ENCODE results near the gene SLC22A14. TPM values are rescaled to one million over a fixed set of nuclear protein-coding genes. Genes with fewer than 3 reads are reported as not detected.

The SLC22A14 gene
- total RNA-seq, 6 donors from 2014 or later = 0.30 to 1.6 TPM; not detected in 4

GRCh38 chr3:38343797-38344594, 61.9 kb downstream of the SLC22A14 start:
- Histone ChIP-seq H3K27ac (no peak overlapping the region), H3K4me1 (peaks cover 3 to 13% (median 8%) of the 10 kb centered on the region in 4 donors), H3K4me3 (no peak overlapping the region), H3K9me3 (no peaks in the 10 kb centered on the region), H3K27me3 (no peaks in the 10 kb centered on the region), H3K36me3 (no peaks in the 10 kb centered on the region)
- WGBS, 2 donors = 81 to 87% methylated on average over 3 of the region's 3 CpGs
- TF ChIP-seq EP300 (IDR thresholded peaks at IDR 0.05) (no peak), CTCF (IDR thresholded peaks at IDR 0.05) (no peak), POLR2AphosphoS5 (IDR thresholded peaks at IDR 0.05) (no peak), POLR2A (IDR thresholded peaks at IDR 0.05) (no peak)
- ATAC-seq (ENCODE audit: low FRiP score in 2 of 2) (no peak), DNase-seq (no peak)

- no peaks in the 10 kb centered on the region for H3K36me3 ChIP-seq
- H3K27ac ChIP-seq = peak overlapping the region in 2 of 4 donors; percentile 21 to 65
- H3K4me3 ChIP-seq = peak overlapping the region in 3 of 4 donors; percentile 65 to 87 (median 84)
- ATAC-seq (ENCODE audit: low FRiP score in 2 of 2) = peak; percentile 42 to 48
- DNase-seq = no peak
- no peaks in the 10 kb centered on the region for H3K9me3 ChIP-seq
- 42 to 52% methylated on average over 9 to 10 of the region's 10 CpGs for WGBS, 2 donors
- no peak for TF ChIP-seq POLR2AphosphoS5 (IDR thresholded peaks at IDR 0.05)
- TF ChIP-seq POLR2A (IDR thresholded peaks at IDR 0.05) = no peak
- no peak for TF ChIP-seq CTCF (IDR thresholded peaks at IDR 0.05)
- TF ChIP-seq EP300 (IDR thresholded peaks at IDR 0.05) = no peak
- H3K4me1 ChIP-seq = peaks cover 3 to 13% (median 8%) of the 10 kb centered on the region in 4 donors
- H3K27me3 ChIP-seq = no peaks in the 10 kb centered on the region
These were observed 63.9 kb downstream of the SLC22A14 start for GRCh38 chr3:38345879-38346586.

GRCh38 chr3:38346587-38347410, 64.7 kb downstream of the SLC22A14 start, which contains the start of gene XYLB:
Gene XYLB (plus strand): TSS chr3:38346785. CDS start chr3:38346869, 84 bp downstream.
- H3K27me3 ChIP-seq = no peaks in the 10 kb centered on the region
- 1 to 10% methylated on average over 9 to 57 of the region's 85 CpGs for WGBS, 2 donors
- no peaks in the 10 kb centered on the region for H3K9me3 ChIP-seq
- H3K4me1 ChIP-seq = peaks cover 3 to 13% (median 8%) of the 10 kb centered on the region in 4 donors
- peak within 1 kb of the TSS in 2 of 4 donors; percentile 21 to 65 for H3K27ac ChIP-seq
- H3K4me3 ChIP-seq = peak within 1 kb of the TSS; percentile 23 to 87 (median 74)
- H3K36me3 ChIP-seq = no peaks in the 10 kb centered on the region
- DNase-seq (peak; percentile 92 to 98), ATAC-seq (ENCODE audit: low FRiP score in 2 of 2) (peak; percentile 98 to 100)
- TF ChIP-seq CTCF (IDR thresholded peaks at IDR 0.05) = peak; percentile 82 to 97 (median 93)
- peak in 1 of 2 donors; percentile 21 for TF ChIP-seq POLR2AphosphoS5 (IDR thresholded peaks at IDR 0.05)
- TF ChIP-seq POLR2A (IDR thresholded peaks at IDR 0.05) = peak in 1 of 4 donors; percentile 44
- TF ChIP-seq EP300 (IDR thresholded peaks at IDR 0.05) = no peak

- TF ChIP-seq CTCF (IDR thresholded peaks at IDR 0.05) (no peak), POLR2A (IDR thresholded peaks at IDR 0.05) (no peak), POLR2AphosphoS5 (IDR thresholded peaks at IDR 0.05) (no peak), EP300 (IDR thresholded peaks at IDR 0.05) (no peak)
- WGBS, 2 donors = 84 to 86% methylated on average over 16 to 19 of the region's 19 CpGs
- Histone ChIP-seq H3K27me3 (no peaks in the 10 kb centered on the region), H3K4me1 (peaks cover 3 to 13% (median 8%) of the 10 kb centered on the region in 4 donors), H3K9me3 (no peaks in the 10 kb centered on the region), H3K36me3 (no peaks in the 10 kb centered on the region), H3K4me3 (peak overlapping the region; percentile 23 to 87 (median 74)), H3K27ac (no peak overlapping the region)
- no peak for ATAC-seq (ENCODE audit: low FRiP score in 2 of 2)
- DNase-seq = no peak
These were observed 65.5 kb downstream of the SLC22A14 start for GRCh38 chr3:38347421-38348200.
